Daoy (cell line): ENCODE data around the gene CST9. TPM values are rescaled to one million over a fixed set of nuclear protein-coding genes. Genes with fewer than 3 reads are reported as not detected.
"Not testable (repeated sequence)": the region's sequence is repeated elsewhere in the genome, so short reads cannot be mapped to it uniquely, and the experiment has no call there.

ENCODE experiments used
- DNase-seq: peaks from one replicate; pipeline ENCODE4 v3.0.0-alpha.2; 2015; ENCODE audit warnings: low read depth
- total RNA-seq: library from RNA; depleted of rRNA; stranded (reverse); fragments of >200 nt; shearing (Covaris generic); gene quantifications from 2 replicates; pipeline ENCODE4 v1.2.3, GENCODE V29; 2014

Gene CST9
- total RNA-seq, 1 experiment from 2014 or later: not detected

GRCh38 chr20:23587631-23588030 is 18.1 kb downstream of the CST9 start:
- no peak for DNase-seq

DNA sequence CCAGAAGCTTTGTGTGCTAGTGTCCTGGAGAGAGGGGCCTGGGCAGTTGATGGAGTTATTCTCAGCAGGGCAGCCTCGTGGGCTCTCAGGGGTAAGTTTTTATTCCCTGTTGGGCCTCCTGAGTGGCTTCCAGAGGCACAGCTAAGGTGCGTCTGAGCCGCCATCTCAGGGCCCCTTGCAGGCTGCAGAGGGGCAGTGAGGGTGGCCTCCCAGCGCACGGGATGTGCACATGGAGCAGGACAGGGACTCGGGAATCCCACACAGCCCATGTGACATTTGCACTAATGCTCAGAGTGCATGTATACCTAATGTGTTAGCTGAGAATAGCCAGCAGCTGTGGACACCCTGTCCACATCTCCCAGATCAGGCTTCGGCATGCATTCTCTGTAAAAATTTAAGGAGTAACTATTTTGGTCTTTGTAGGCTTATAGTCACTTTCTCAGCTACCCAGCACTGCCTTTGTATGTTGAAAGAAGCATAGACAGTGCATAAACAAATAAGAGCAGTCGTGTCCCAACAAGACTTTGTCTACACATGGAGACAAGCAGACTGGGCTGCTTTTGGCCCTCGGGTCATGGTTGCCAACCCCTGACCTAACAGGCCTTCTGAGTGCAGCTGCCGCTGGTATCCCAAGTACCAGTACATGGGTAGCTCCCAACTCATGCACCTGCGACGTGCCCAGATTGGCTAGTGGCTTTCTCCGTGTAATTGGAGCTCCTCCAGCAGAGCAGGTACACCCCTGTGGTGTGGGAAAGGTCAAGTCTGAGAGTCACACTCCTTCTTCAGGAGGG is 18.8 kb downstream of the CST9 start:
- no peak for DNase-seq

- DNase-seq: no peak
Observed at GRCh38 chr20:23585808-23586734, 19.6 kb downstream of the CST9 start.

DNA sequence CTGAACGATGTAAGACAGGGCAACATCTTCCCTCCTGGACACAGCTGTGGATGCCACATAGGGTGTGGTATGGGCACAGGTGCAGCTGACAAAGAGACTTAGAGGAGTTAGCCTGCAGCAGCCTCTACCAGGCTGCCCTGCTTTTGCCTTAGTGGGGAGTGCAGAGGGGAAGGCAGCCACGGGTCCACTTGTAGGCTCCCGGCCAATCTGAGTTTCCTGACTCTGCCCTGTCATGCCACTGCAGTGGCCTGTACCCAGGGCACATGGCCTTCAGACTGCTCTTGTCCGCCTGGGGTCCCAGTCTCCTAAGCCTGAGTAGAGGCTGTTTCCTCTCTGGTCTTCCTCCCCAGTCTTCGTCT is 20.3 kb downstream of the CST9 start:
- DNase-seq: no peak

- DNase-seq: no peak
Observed at GRCh38 chr20:23584434-23585199, 21.1 kb downstream of the CST9 start.

GRCh38 chr20:23583526-23583925 is 22.2 kb downstream of the CST9 start:
- DNase-seq: no peak

DNA sequence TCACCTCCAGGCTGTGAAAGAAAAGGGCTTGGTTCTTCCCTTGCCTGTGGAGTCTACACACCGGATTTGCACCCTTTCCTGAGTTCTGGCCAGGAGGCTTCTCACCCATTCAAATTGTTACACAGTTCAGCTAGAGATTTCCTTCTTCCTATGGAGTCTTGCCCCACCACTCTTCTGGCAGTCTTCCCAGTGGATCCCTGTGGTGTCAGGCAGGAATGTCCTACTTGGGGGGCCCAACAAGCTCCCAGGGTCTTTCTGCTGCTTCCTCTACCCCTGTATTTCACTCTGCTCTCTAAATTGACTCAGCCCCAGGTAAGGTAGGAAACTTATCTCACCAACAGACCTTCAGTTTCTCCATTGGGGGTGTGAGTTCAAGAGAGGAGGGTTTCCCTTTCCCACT is 23.4 kb downstream of the CST9 start:
- no peak for DNase-seq

GRCh38 chr20:23581833-23582232 is 23.9 kb downstream of the CST9 start:
- DNase-seq: not testable (repeated sequence)

GRCh38 chr20:23574977-23575376 is 30.7 kb downstream of the CST9 start:
- no peak for DNase-seq

GRCh38 chr20:23570178-23570760 is 35.4 kb downstream of the CST9 start:
- DNase-seq: no peak

- DNase-seq: no peak
Observed at GRCh38 chr20:23569570-23569969, 36.1 kb downstream of the CST9 start.

- no peak for DNase-seq
Observed at GRCh38 chr20:23568971-23569330, 36.8 kb downstream of the CST9 start.

DNA sequence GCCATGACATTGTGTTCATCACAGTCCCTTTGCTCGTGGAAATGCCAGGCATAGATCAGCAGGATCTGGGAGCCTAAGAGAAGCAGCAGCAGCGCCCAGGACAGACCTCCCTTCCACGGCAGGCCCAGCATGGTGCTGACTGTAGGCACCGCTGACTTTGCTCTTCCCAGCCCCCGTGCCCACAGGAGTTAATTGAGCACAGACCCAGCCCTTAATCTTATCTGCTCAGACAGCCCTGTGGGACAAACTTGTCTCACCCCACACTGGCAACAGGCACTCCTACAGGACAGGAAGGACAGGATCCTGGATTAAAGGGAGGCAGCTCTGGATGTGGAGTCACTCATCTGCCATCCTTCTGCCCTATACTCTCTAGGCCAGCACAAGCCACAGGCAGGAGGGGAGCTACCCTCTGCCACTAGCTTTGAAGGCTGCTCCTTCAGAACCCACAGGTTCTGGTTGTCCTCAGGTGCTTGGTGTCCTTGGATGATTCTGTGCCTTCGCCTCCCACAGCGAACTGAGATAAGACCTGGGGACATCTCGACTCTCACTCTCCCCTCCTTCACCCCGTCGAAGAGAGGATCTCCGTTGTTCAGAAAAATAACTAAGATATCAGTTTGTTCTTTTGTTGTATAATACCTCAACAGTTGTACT is 37.3 kb downstream of the CST9 start, which contains the start of gene CST9L:
TSS of gene CST9L (minus strand) at position 165 of the 651 bp plus-strand sequence. CDS start at position 131, 34 bp downstream.
- DNase-seq: no peak

DNA sequence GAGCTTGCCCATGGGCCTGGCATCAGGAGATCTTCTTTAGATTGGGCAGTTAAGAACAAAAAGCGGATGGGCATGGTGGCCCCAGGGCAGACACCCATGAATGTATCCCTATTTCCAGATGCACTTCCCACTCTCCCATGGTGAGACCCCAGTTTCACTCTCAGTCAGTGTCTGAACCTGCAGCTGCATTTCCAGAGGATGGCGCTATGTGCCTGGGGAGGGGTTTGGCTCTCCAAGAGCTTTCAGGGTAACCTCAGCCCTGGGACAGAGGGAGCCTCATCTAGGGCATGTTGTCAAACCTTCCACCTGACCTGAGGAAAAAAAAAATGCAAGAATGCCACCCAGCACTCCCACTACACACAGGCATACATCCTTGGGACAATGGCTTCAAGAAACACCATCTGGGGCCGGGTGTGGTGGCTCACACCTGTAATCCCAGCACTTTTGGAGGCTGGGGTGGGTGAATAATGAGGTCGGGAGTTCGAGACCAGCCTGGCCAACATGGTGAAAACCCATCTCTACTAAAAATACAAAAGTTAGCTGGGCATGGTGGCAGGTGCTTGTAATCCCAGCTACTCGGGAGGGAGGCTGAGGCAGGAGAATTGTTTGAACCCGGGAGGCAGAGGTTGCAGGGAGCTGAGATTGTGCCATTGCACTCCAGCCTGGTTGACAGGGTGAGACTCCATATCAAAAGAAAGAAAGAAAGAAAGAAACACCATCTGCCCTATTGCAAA is 39.4 kb downstream of the CST9 start:
- no peak for DNase-seq

DNA sequence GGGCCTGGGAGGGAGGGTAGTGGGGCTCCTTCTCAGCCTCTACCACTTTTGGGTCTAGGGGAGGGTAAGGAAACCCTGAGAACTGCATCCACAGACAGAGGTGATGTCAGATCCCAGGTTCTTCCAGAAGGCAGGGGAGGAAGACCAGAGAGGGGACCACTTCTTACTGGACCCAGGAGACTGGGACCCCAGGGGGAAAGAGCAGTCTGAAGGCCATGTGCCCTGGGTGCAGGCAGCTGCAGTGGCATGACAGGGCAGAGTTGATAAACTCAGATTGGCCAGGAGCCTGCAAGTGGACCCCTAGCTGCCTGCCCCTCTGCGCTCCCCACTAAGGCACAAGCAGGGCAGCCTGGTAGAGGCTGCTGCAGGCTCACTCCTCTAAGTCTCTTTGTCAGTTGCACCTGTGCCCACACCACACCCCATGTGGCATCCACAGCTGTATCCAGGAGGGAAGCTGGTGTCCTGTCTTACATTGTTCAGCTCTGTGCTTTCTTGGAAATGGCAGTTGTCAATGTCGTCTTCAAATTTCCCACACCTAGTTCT is 40.1 kb downstream of the CST9 start:
- DNase-seq: no peak

GRCh38 chr20:23564927-23565326 is 40.8 kb downstream of the CST9 start:
- no peak for DNase-seq

DNA sequence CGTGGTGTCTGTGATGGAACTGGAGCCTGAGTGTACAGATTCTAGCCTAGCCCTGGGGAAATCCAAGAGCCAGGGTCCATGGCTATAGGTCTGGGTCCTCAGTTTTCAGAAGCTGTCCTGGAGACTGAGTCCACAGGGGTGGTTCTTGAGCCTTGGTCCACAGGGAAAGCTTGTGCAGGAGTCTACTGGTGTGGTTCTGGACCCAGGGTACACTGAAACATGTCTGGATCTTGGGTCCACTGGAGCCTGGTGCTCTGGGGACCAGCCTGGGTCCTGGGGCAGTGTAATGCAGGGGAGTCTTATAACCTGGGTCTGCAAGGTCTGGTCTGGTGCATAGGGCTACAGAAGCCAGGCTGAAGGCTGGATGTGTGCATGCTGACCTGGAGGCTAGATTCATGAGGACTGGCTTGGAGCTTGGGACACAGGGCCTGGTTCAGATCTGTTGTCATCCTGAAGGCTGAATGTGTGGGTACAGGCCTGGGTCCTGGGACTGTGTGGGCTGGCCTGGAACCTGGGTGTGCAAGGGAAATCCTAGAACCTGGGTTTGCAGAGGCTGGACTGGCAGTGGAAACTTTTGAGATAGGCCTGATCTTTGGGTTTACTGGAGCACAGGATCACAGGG is 42.9 kb downstream of the CST9 start:
- DNase-seq: no peak

DNA sequence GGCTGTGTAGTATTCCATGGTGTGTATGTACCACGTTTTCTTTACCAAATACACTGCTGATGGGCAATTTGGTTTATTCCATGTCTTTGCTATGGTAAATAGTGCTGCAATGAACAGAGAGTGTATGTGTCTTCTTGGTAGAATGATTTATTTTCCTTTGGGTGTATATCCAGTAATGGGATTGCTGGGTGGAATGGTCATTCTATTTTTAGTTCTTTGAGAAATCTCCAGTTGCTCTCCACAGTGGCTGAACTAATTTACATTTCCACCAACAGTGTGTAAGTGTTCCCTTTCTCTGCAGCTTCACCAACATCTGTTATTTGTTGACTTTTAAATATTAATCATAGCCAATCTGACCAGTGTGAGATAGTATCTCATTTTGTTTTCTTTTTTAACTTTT is 51.3 kb downstream of the CST9 start:
- DNase-seq: no peak
